Upper lobe of left lung (tissue), 6 donors: ENCODE results near the gene CAMK4. TPM values are rescaled to one million over a fixed set of nuclear protein-coding genes. Genes with fewer than 3 reads are reported as not detected.

Experiments used
- ATAC-seq, 2 donors: fragments of 200-7000 bp; cut with Tn5 transposase; one replicate each; pipeline ENCODE4 v1.9.1; 2022; ENCODE audit warnings: mild to moderate bottlenecking in 2 of 2, moderate library complexity in 2 of 2; ENCODE audit not compliant: low FRiP score in 2 of 2
- DNase-seq, 2 donors: peaks; one replicate each; pipeline ENCODE4 v3.0.0-alpha.2; 2019 to 2020
- H3K27ac ChIP-seq, 4 donors: fragments of 200-600 bp; sonication (generic); one replicate each; pipeline ENCODE4 v1.5.1; 2016 to 2019
- H3K27me3 ChIP-seq, 4 donors: fragments of 200-600 bp; sonication (generic); one replicate each; pipeline ENCODE4 v1.5.1; 2017 to 2019
- H3K36me3 ChIP-seq, 4 donors: fragments of 200-600 bp; sonication (generic); one replicate each; pipeline ENCODE4 v1.5.1; 2016 to 2019
- H3K4me1 ChIP-seq, 4 donors: fragments of 200-600 bp; sonication (generic); one replicate each; pipeline ENCODE4 v1.5.1; 2018 to 2019
- H3K4me3 ChIP-seq, 4 donors: fragments of 200-600 bp; sonication (generic); one replicate each; pipeline ENCODE4 v1.5.1; 2017 to 2019; ENCODE audit warnings: mild to moderate bottlenecking in 2 of 4, moderate library complexity in 1 of 4
- H3K9me3 ChIP-seq, 4 donors: fragments of 200-600 bp; sonication (generic); one replicate each; pipeline ENCODE4 v1.5.1; 2018 to 2019
- CTCF ChIP-seq, 6 experiments: fragments of 450-650 bp in 4 of 6; fragments of 200-600 bp in 2 of 6; sonication (generic) in 2 of 6; IDR thresholded peaks; one replicate each; pipeline ENCODE4 v1.5.1; 2016 to 2019; ENCODE audit warnings: antibody characterized with exemption in 6 of 6
- EP300 ChIP-seq, 4 donors: sonication (generic); formaldehyde crosslinking; IDR thresholded peaks; one replicate each; pipeline ENCODE4 v1.5.1; 2017; ENCODE audit warnings: antibody characterized with exemption in 4 of 4, control low read depth in 2 of 4
- POLR2A ChIP-seq, 4 donors: fragments of 450-650 bp; IDR thresholded peaks; one replicate each; pipeline ENCODE4 v1.5.1; 2016 to 2017; ENCODE audit warnings: antibody characterized with exemption in 4 of 4, mild to moderate bottlenecking in 2 of 4
- POLR2AphosphoS5 ChIP-seq, 2 donors: sonication (generic); formaldehyde crosslinking; IDR thresholded peaks; one replicate each; pipeline ENCODE4 v1.5.1; 2017; ENCODE audit warnings: antibody characterized with exemption in 2 of 2
- WGBS, 2 donors: methylation state at CpG; one replicate each; pipeline ENCODE4 v1.1.5; 2017 to 2018; 5-methylcytosine and 5-hydroxymethylcytosine counted together
- total RNA-seq, 6 donors: library from RNA; depleted of rRNA in 4 of 6; stranded (reverse); fragments of >200 nt in 4 of 6; gene quantifications; one replicate each; pipeline versions ENCODE4 v1.1.0 to v1.2.1, GENCODE V29; 2016 to 2021
- donor health status: DM: no; HTN: no; CAD: no; lungs with moderate emphysema.
- donor health status: DM: no; HTN: yes; CAD: no; lungs with severe emphysema.

The CAMK4 gene
- total RNA-seq, 6 donors from 2014 or later, result 1.8 to 36.7 (median 2.2) TPM

- H3K9me3 ChIP-seq, result no peaks in the 10 kb centered on the region
- TF ChIP-seq CTCF (IDR thresholded peaks at IDR 0.05) (no peak), EP300 (IDR thresholded peaks at IDR 0.05) (no peak), POLR2A (IDR thresholded peaks at IDR 0.05) (no peak), POLR2AphosphoS5 (IDR thresholded peaks at IDR 0.05) (no peak)
- H3K4me1 ChIP-seq, result no peaks in the 10 kb centered on the region
- H3K27ac ChIP-seq, result no peak overlapping the region
- no peak for DNase-seq
- H3K36me3 ChIP-seq, result no peaks in the 10 kb centered on the region
- no peak overlapping the region for H3K4me3 ChIP-seq
- WGBS, 2 donors, result 92 to 93% methylated on average over 10 of the region's 10 CpGs
- no peak for ATAC-seq
- no peaks in the 10 kb centered on the region for H3K27me3 ChIP-seq
These were observed 14.4 kb downstream of the CAMK4 start for GRCh38 chr5:111238431-111239225.

- no peak for DNase-seq
- ATAC-seq, result no peak
- Histone ChIP-seq H3K4me3 (no peak overlapping the region), H3K4me1 (no peaks in the 10 kb centered on the region), H3K9me3 (no peaks in the 10 kb centered on the region), H3K36me3 (no peaks in the 10 kb centered on the region), H3K27ac (no peak overlapping the region), H3K27me3 (no peaks in the 10 kb centered on the region)
- WGBS, 2 donors, result 90 to 92% methylated on average over 3 of the region's 3 CpGs
- no peak for TF ChIP-seq EP300 (IDR thresholded peaks at IDR 0.05)
- TF ChIP-seq CTCF (IDR thresholded peaks at IDR 0.05), result no peak
- TF ChIP-seq POLR2AphosphoS5 (IDR thresholded peaks at IDR 0.05), result no peak
- no peak for TF ChIP-seq POLR2A (IDR thresholded peaks at IDR 0.05)
These were observed 17.5 kb downstream of the CAMK4 start for GRCh38 chr5:111241696-111242095.

- H3K27ac ChIP-seq, result no peak overlapping the region
- H3K36me3 ChIP-seq, result no peaks in the 10 kb centered on the region
- no peak overlapping the region for H3K4me3 ChIP-seq
- ATAC-seq, result no peak
- DNase-seq, result no peak
- WGBS, 2 donors, result 85 to 95% methylated on average over 10 of the region's 10 CpGs
- no peaks in the 10 kb centered on the region for H3K4me1 ChIP-seq
- TF ChIP-seq EP300 (IDR thresholded peaks at IDR 0.05) (no peak), CTCF (IDR thresholded peaks at IDR 0.05) (no peak)
- no peaks in the 10 kb centered on the region for H3K9me3 ChIP-seq
- no peaks in the 10 kb centered on the region for H3K27me3 ChIP-seq
These were observed 18.4 kb downstream of the CAMK4 start for GRCh38 chr5:111242606-111243005.

GRCh38 chr5:111243318-111243717 lies 19.1 kb downstream of the CAMK4 start:
- TF ChIP-seq POLR2A (IDR thresholded peaks at IDR 0.05) (no peak), POLR2AphosphoS5 (IDR thresholded peaks at IDR 0.05) (no peak), EP300 (IDR thresholded peaks at IDR 0.05) (no peak), CTCF (IDR thresholded peaks at IDR 0.05) (no peak)
- no peaks in the 10 kb centered on the region for H3K4me1 ChIP-seq
- H3K4me3 ChIP-seq, result no peak overlapping the region
- H3K36me3 ChIP-seq, result no peaks in the 10 kb centered on the region
- H3K27me3 ChIP-seq, result no peaks in the 10 kb centered on the region
- no peaks in the 10 kb centered on the region for H3K9me3 ChIP-seq
- H3K27ac ChIP-seq, result no peak overlapping the region
- DNase-seq (no peak), ATAC-seq (no peak)
- WGBS, 2 donors, result 82 to 86% methylated on average over 1 of the region's 1 CpG

DNA sequence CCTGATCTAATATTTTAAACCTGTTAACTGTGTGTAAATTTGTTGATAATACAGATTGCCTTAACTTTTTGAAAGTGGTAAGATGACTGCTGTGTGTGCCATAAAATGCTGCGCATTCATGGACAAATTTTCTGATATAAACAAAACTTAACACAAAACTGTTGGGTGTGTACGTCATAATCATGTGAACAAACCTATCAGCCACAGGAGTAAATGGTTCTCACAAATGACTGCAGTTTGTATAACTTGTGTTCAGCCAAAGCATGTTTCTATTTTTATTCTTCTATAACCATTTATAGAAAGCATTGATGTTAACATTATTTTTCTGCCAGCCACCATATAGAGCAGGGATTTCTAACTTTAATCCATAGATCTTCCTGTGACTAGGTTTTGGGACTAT lies 21.5 kb downstream of the CAMK4 start:
- Histone ChIP-seq H3K4me3 (no peak overlapping the region), H3K36me3 (no peaks in the 10 kb centered on the region), H3K27me3 (no peaks in the 10 kb centered on the region), H3K4me1 (no peaks in the 10 kb centered on the region), H3K9me3 (no peaks in the 10 kb centered on the region), H3K27ac (no peak overlapping the region)
- 92 to 94% methylated on average over 2 of the region's 2 CpGs for WGBS, 2 donors
- DNase-seq (no peak), ATAC-seq (no peak)
- TF ChIP-seq CTCF (IDR thresholded peaks at IDR 0.05), result no peak
- TF ChIP-seq POLR2A (IDR thresholded peaks at IDR 0.05), result no peak
- no peak for TF ChIP-seq EP300 (IDR thresholded peaks at IDR 0.05)
- TF ChIP-seq POLR2AphosphoS5 (IDR thresholded peaks at IDR 0.05), result no peak
